Ovary (tissue), 3 donors: Measurements from ENCODE around the gene SPSB1.

Source experiments
- CTCF ChIP-seq, 3 donors: fragments of 450-650 bp in 2 of 3; fragments of 200-600 bp in 1 of 3; IDR thresholded peaks; one replicate each; pipeline versions ENCODE4 v1.5.1 to v1.8.0; 2016 to 2022; ENCODE audit warnings: antibody characterized with exemption in 3 of 3, mild to moderate bottlenecking in 1 of 3
- EP300 ChIP-seq: sonication (generic); formaldehyde crosslinking; IDR thresholded peaks from one replicate; pipeline ENCODE4 v1.6.1; 2017; ENCODE audit warnings: antibody characterized with exemption
- donor health status: DM: no; HTN: no; CAD: no.

- no peak for TF ChIP-seq CTCF (IDR thresholded peaks at IDR 0.05)
- TF ChIP-seq EP300 = no peak
Observed at GRCh38 chr1:9367806-9368205, 75.1 kb downstream of the SPSB1 start.
